22Rv1 (cell line): ENCODE measurements around the gene FADS2.

Experiments
- H3K27ac ChIP-seq: fragments of 450-650 bp; 2 replicates; pipeline ENCODE4 v1.5.1; 2017
- ZFX ChIP-seq: fragments of 450-650 bp; IDR thresholded peaks from 2 replicates; pipeline ENCODE4 v1.6.1; 2017; ENCODE audit warnings: antibody characterized with exemption, borderline replicate concordance
- TF ChIP-seq, protein P1 (sequence below): fragments of 450-650 bp; IDR thresholded peaks from 2 replicates; pipeline ENCODE4 v1.5.1; 2017; ENCODE audit warnings: mild to moderate bottlenecking

Gene FADS2

GRCh38 chr11:61886643-61887042, 58.5 kb downstream of the FADS2 start:
- no peak for TF ChIP-seq ZFX
- TF ChIP-seq, protein P1, sequence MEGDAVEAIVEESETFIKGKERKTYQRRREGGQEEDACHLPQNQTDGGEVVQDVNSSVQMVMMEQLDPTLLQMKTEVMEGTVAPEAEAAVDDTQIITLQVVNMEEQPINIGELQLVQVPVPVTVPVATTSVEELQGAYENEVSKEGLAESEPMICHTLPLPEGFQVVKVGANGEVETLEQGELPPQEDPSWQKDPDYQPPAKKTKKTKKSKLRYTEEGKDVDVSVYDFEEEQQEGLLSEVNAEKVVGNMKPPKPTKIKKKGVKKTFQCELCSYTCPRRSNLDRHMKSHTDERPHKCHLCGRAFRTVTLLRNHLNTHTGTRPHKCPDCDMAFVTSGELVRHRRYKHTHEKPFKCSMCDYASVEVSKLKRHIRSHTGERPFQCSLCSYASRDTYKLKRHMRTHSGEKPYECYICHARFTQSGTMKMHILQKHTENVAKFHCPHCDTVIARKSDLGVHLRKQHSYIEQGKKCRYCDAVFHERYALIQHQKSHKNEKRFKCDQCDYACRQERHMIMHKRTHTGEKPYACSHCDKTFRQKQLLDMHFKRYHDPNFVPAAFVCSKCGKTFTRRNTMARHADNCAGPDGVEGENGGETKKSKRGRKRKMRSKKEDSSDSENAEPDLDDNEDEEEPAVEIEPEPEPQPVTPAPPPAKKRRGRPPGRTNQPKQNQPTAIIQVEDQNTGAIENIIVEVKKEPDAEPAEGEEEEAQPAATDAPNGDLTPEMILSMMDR: no peak
- H3K27ac ChIP-seq: no peak overlapping the region

- H3K27ac ChIP-seq: no peak overlapping the region
- TF ChIP-seq, protein P1: no peak
- TF ChIP-seq ZFX: no peak
Measured at GRCh38 chr11:61887839-61888494, 59.9 kb downstream of the FADS2 start.

GRCh38 chr11:61888590-61888989, 60.5 kb downstream of the FADS2 start:
- no peak overlapping the region for H3K27ac ChIP-seq
- TF ChIP-seq, protein P1: no peak
- no peak for TF ChIP-seq ZFX

- no peak overlapping the region for H3K27ac ChIP-seq
Measured at GRCh38 chr11:61889831-61890230, 61.7 kb downstream of the FADS2 start.

GRCh38 chr11:61890529-61891330, 62.6 kb downstream of the FADS2 start:
- TF ChIP-seq, protein P1: peak; percentile 36
- no peak for TF ChIP-seq ZFX
- peak overlapping the region; percentile 66 for H3K27ac ChIP-seq

More at GRCh38 chr11:61889831-61890230, 61.7 kb downstream of the FADS2 start:
- TF ChIP-seq ZFX: no peak
- TF ChIP-seq, protein P1: no peak

GRCh38 chr11:61891331-61892084, 63.4 kb downstream of the FADS2 start, which contains the start of gene FADS3:
Gene FADS3, minus strand, starts transcription at chr11:61891545. Its CDS starts 164 bp downstream, at chr11:61891381.
- H3K27ac ChIP-seq: peak within 1 kb of the TSS; percentile 66
- TF ChIP-seq, protein P1: no peak; the same call in 1 of the 2 replicates
- no peak for TF ChIP-seq ZFX
